BJ (cell line): ENCODE results near the gene GAN. TPM values are rescaled to one million over a fixed set of nuclear protein-coding genes. Genes with fewer than 3 reads are reported as not detected.

Experiments
- CTCF ChIA-PET: fragments of 350-600 bp; formaldehyde crosslinking; extraction: SDS; loops from one replicate; lab custom pipeline; 2021; ENCODE audit warnings: antibody characterized with exemption, inconsistent platforms; lab: Yijun Ruan, JAX
- POLR2A ChIA-PET: fragments of 300-600 bp; sonication (Branson Sonifier 250); formaldehyde crosslinking; extraction: SDS; loops from one replicate; lab custom pipeline; 2021; ENCODE audit warnings: antibody characterized with exemption; lab: Charles Lee
- DNase-seq: peaks from one replicate; pipeline ENCODE4 v3.0.0-alpha.2; 2011; ENCODE audit warnings: low read depth
- H3K27me3 ChIP-seq: 2 replicates; pipeline ENCODE4 v1.6.0; 2011; ENCODE audit warnings: low read length; ENCODE audit not compliant: control insufficient read depth, insufficient read depth
- H3K36me3 ChIP-seq: 2 replicates; pipeline ENCODE4 v1.5.1; 2011; ENCODE audit warnings: low read length; ENCODE audit not compliant: control insufficient read depth, insufficient read depth
- H3K4me3 ChIP-seq: 2 replicates; pipeline ENCODE4 v1.5.1; 2011; ENCODE audit warnings: low read depth, mild to moderate bottlenecking, control low read depth, low read length
- CTCF ChIP-seq: IDR thresholded peaks from 2 replicates; pipeline ENCODE4 v1.5.1; 2011; ENCODE audit warnings: low read depth, mild to moderate bottlenecking, control low read depth, inconsistent platforms, low read length, moderate library complexity; ENCODE audit not compliant: insufficient read depth
- polyA plus RNA-seq: library from polyadenylated mRNA; depleted of rRNA; stranded (reverse); fragments of >200 nt; gene quantifications from 2 replicates; pipeline ENCODE4 v1.2.3, GENCODE V29; 2011

The GAN gene
- polyA plus RNA-seq, 1 experiment = 2.1 TPM

GRCh38 chr16:81385031-81385756, 70.4 kb downstream of the GAN start:
- no peak for DNase-seq
- H3K36me3 ChIP-seq = peaks cover 1% of the 10 kb centered on the region
- H3K4me3 ChIP-seq = no peak overlapping the region
- POLR2A ChIA-PET = no interaction called here
- TF ChIP-seq CTCF = no peak
- no peaks in the 10 kb centered on the region for H3K27me3 ChIP-seq
- CTCF ChIA-PET = interaction anchor here (0.9 kb wide), 1 partner anchor 337 kb away, joined by 3 read pairs; no protein-coding TSS in a partner anchor

GRCh38 chr16:81388357-81388756, 73.6 kb downstream of the GAN start:
- DNase-seq = no peak
- peaks cover 3% of the 10 kb centered on the region for H3K36me3 ChIP-seq
- no peak for TF ChIP-seq CTCF
- no peaks in the 10 kb centered on the region for H3K27me3 ChIP-seq
- H3K4me3 ChIP-seq = no peak overlapping the region
- ChIA-PET CTCF (interaction anchor here (1.3 kb wide), 1 partner anchor 353 kb away, joined by 5 read pairs; the partner anchor contains the start of gene ATMIN), POLR2A (no interaction called here)

GRCh38 chr16:81390840-81391239, 76.1 kb downstream of the GAN start:
- H3K36me3 ChIP-seq = peaks cover 2% of the 10 kb centered on the region; the same call in 1 of the 2 replicates
- no peak overlapping the region for H3K4me3 ChIP-seq
- POLR2A ChIA-PET = no interaction called here
- no peak for DNase-seq
- no peak for TF ChIP-seq CTCF
- CTCF ChIA-PET = no interaction called here
- no peaks in the 10 kb centered on the region for H3K27me3 ChIP-seq

- CTCF ChIA-PET = interaction anchor here (1.0 kb wide), 1 partner anchor 9 kb away, joined by 3 read pairs; no protein-coding TSS in a partner anchor
- Histone ChIP-seq H3K4me3 (no peak overlapping the region), H3K27me3 (no peaks in the 10 kb centered on the region), H3K36me3 (peaks cover 2% of the 10 kb centered on the region; the same call in 1 of the 2 replicates)
- POLR2A ChIA-PET = no interaction called here
- no peak for TF ChIP-seq CTCF
- no peak for DNase-seq
Observed at GRCh38 chr16:81392011-81392410, 77.2 kb downstream of the GAN start.

GRCh38 chr16:81394416-81394815, 79.7 kb downstream of the GAN start:
- CTCF ChIA-PET = interaction anchor here (0.6 to 1.7 kb wide), 3 partner anchors 29 to 303 kb away, joined by 3 to 6 read pairs (median 3); no protein-coding TSS in a partner anchor
- POLR2A ChIA-PET = no interaction called here

More at GRCh38 chr16:81394416-81394815, 79.7 kb downstream of the GAN start:
- Histone ChIP-seq H3K4me3 (no peak overlapping the region), H3K27me3 (no peaks in the 10 kb centered on the region), H3K36me3 (peaks cover 2% of the 10 kb centered on the region; the same call in 1 of the 2 replicates)
- no peak for TF ChIP-seq CTCF
- no peak for DNase-seq
